IMR-90 (cell line): Measurements from ENCODE around the gene SIPA1L3. TPM values are rescaled to one million over a fixed set of nuclear protein-coding genes. Genes with fewer than 3 reads are reported as not detected.

Experiments
- ATAC-seq: fragments of 200-7000 bp; cut with Tn5 transposase; 2 replicates; pipeline ENCODE4 v1.9.1; 2020; ENCODE audit warnings: low read depth, mild to moderate bottlenecking, moderate library complexity
- BruUV-seq: library from RNA; stranded (reverse); fragments of 400-500 nt; replicated peaks from 2 replicates; lab custom pipeline; 2021; lab: Mats Ljungman, UMichigan
- CTCF ChIA-PET: fragments of 300-600 bp; formaldehyde crosslinking; extraction: SDS; loops from one replicate; lab custom pipeline; 2021; ENCODE audit warnings: antibody characterized with exemption; lab: Yijun Ruan, JAX
- POLR2A ChIA-PET: fragments of 300-600 bp; sonication (Branson Sonifier 250); formaldehyde crosslinking; loops from one replicate; lab custom pipeline; 2022; ENCODE audit warnings: antibody characterized with exemption; ENCODE audit not compliant: unreplicated experiment; lab: Charles Lee
- DNase-seq: peaks from one replicate; pipeline ENCODE4 v3.0.0; 2013
- H2AFZ ChIP-seq: replicated peaks from 2 replicates; pipeline ENCODE3; 2013; ENCODE audit warnings: low read length, mild to moderate bottlenecking; ENCODE audit not compliant: poor library complexity
- H2AK5ac ChIP-seq: 2 replicates; pipeline ENCODE4 v1.6.1; 2013; ENCODE audit warnings: low read depth, low read length, inconsistent platforms
- H2AK9ac ChIP-seq: replicated peaks from 2 replicates; pipeline ENCODE3; 2013; ENCODE audit warnings: mild to moderate bottlenecking, low read depth, low read length, moderate library complexity; ENCODE audit not compliant: poor library complexity
- H2BK120ac ChIP-seq: 2 replicates; pipeline ENCODE4 v1.6.1; 2013; ENCODE audit warnings: low read depth, low read length, inconsistent platforms
- H2BK15ac ChIP-seq: 3 replicates; pipeline ENCODE4 v1.6.1; 2013; ENCODE audit warnings: low read depth, low read length, inconsistent platforms
- H2BK20ac ChIP-seq: 2 replicates; pipeline ENCODE4 v1.6.1; 2013; ENCODE audit warnings: low read depth, mild to moderate bottlenecking, inconsistent platforms, low read length, moderate library complexity
- H2BK5ac ChIP-seq: 2 replicates; pipeline ENCODE4 v1.6.1; 2013; ENCODE audit warnings: mild to moderate bottlenecking, low read depth, low read length, inconsistent platforms; ENCODE audit not compliant: poor library complexity, severe bottlenecking
- H3K14ac ChIP-seq: replicated peaks from 2 replicates; pipeline ENCODE4 v1.6.1; 2013; ENCODE audit warnings: low read depth, low read length, inconsistent platforms
- H3K18ac ChIP-seq: 2 replicates; pipeline ENCODE4 v1.6.1; 2013; ENCODE audit warnings: low read depth, low read length, control low read depth
- H3K23ac ChIP-seq: 2 replicates; pipeline ENCODE4 v1.6.1; 2013; ENCODE audit warnings: low read depth, low read length, inconsistent platforms
- H3K27ac ChIP-seq: 2 replicates; pipeline ENCODE4 v1.5.1; 2013; ENCODE audit warnings: mild to moderate bottlenecking, control low read depth, low read length; ENCODE audit not compliant: insufficient read depth
- H3K27me3 ChIP-seq: 2 replicates; pipeline ENCODE4 v1.6.1; 2013; ENCODE audit warnings: low read length; ENCODE audit not compliant: control insufficient read depth, insufficient read depth
- H3K36me3 ChIP-seq: 2 replicates; pipeline ENCODE4 v1.6.1; 2013; ENCODE audit warnings: low read length, mixed read lengths; ENCODE audit not compliant: control insufficient read depth, insufficient read depth
- H3K4ac ChIP-seq: 2 replicates; pipeline ENCODE4 v1.6.1; 2013; ENCODE audit warnings: low read depth, low read length, inconsistent platforms
- H3K4me1 ChIP-seq: 2 replicates; pipeline ENCODE4 v1.6.1; 2013; ENCODE audit warnings: low read length, mixed read lengths; ENCODE audit not compliant: control insufficient read depth, insufficient read depth
- H3K4me2 ChIP-seq: 2 replicates; pipeline ENCODE4 v1.6.1; 2013; ENCODE audit warnings: low read depth, mild to moderate bottlenecking, control low read depth, low read length, moderate library complexity
- H3K4me3 ChIP-seq: 2 replicates; pipeline ENCODE4 v1.5.1; 2013; ENCODE audit warnings: low read depth, mild to moderate bottlenecking, control low read depth, low read length, moderate library complexity; ENCODE audit not compliant: insufficient read depth
- H3K56ac ChIP-seq: 2 replicates; pipeline ENCODE4 v1.6.1; 2013; ENCODE audit warnings: low read length, inconsistent platforms; ENCODE audit not compliant: insufficient read depth; ENCODE audit errors: extremely low read depth
- H3K79me1 ChIP-seq, 2 experiments: 2 replicates each; pipeline ENCODE4 v1.6.1; 2013; ENCODE audit warnings: low read length in 2 of 2, inconsistent platforms in 1 of 2, low read depth in 1 of 2
- H3K9ac ChIP-seq: 2 replicates; pipeline ENCODE4 v1.6.1; 2013; ENCODE audit warnings: low read depth, low read length, control low read depth
- H3K9me1 ChIP-seq: 2 replicates; pipeline ENCODE4 v1.6.1; 2013; ENCODE audit warnings: low read length, inconsistent platforms; ENCODE audit not compliant: insufficient read depth
- H3K9me3 ChIP-seq: 2 replicates; pipeline ENCODE4 v1.6.1; 2013; ENCODE audit warnings: low read length; ENCODE audit not compliant: control insufficient read depth, insufficient read depth
- H4K20me1 ChIP-seq: 2 replicates; pipeline ENCODE4 v1.6.1; 2013; ENCODE audit warnings: low read length, inconsistent platforms; ENCODE audit not compliant: insufficient read depth
- H4K5ac ChIP-seq: 2 replicates; pipeline ENCODE4 v1.6.1; 2013; ENCODE audit warnings: mild to moderate bottlenecking, low read depth, low read length, control low read depth
- H4K8ac ChIP-seq, 2 experiments: 2 replicates each; pipeline ENCODE4 v1.6.1; 2013; ENCODE audit warnings: low read depth in 2 of 2, low read length in 2 of 2, control low read depth in 1 of 2, inconsistent platforms in 1 of 2
- H4K91ac ChIP-seq: 2 replicates; pipeline ENCODE4 v1.6.1; 2013; ENCODE audit warnings: low read depth, low read length, inconsistent platforms; ENCODE audit not compliant: insufficient read depth
- CEBPB ChIP-seq: IDR thresholded peaks from 2 replicates; pipeline ENCODE4 v1.6.1; 2012; ENCODE audit warnings: low read depth, low read length, improper control_type of control experiment
- CHD1 ChIP-seq: IDR thresholded peaks from 2 replicates; pipeline ENCODE4 v1.6.1; 2012; ENCODE audit warnings: low read depth, low read length, improper control_type of control experiment
- WGBS, 2 experiments: methylation state at CpG; one replicate each; pipeline versions ENCODE4 v1.1.5 to v1.1.7; 2013; ENCODE audit warnings: missing lambda C conversion rate in 2 of 2; ENCODE audit not compliant: insufficient read length in 1 of 2; ENCODE audit errors: extremely low coverage in 2 of 2; 5-methylcytosine and 5-hydroxymethylcytosine counted together
- dilution Hi-C: fragments of 300-500 bp; cut with HindIII; formaldehyde crosslinking; loops from one replicate; pipeline ENCODE4 v1.14.3; 2018; ENCODE audit warnings: low sequenced_read_pairs; ENCODE audit not compliant: unreplicated experiment
- in situ Hi-C: fragments of 300-500 bp; cut with MboI; formaldehyde crosslinking; loops from 3 replicates; pipeline ENCODE4 v1.14.3; 2019; ENCODE audit warnings: low sequenced_read_pairs, inconsistent platforms, mixed read lengths
- intact Hi-C: fragments of 100-400 bp; cut with micrococcal nuclease; formaldehyde crosslinking; loops from 2 replicates; pipeline ENCODE4 v1.10.0; 2022
- polyA plus RNA-seq, 3 experiments: library from polyadenylated mRNA; depleted of rRNA; stranded (reverse); fragments of >200 nt; gene quantifications; 2 replicates each; pipeline ENCODE4 v1.2.3, GENCODE V29; 2012; ENCODE audit warnings: low replicate concordance in 1 of 3
- total RNA-seq: library from RNA; depleted of rRNA; stranded (reverse); fragments of >200 nt; gene quantifications from 2 replicates; pipeline ENCODE4 v1.2.3, GENCODE V29; 2012

Gene SIPA1L3
- total and polyA plus RNA-seq, 2 of the 4 experiments (the other 2 are of a cell fraction) = 4.1 to 9.4 TPM

DNA sequence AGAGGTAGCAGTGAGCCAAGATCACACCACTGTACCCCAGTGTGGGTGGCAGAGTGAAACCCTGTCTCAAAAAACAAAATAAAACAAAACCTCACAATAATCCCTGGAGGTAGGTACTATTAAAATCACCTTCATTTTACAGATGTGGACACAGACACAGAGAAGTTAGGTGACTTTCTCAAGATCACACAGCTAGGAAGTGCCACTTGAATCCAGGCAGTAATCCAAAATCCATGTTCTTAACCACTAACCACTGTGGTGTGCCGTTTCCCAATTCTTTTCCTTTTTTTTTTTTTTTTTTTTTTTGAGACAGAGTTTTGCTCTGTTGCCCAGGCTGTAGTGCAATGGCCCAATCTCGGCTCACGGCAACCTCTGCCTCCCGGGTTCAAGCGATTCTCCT, 340.1 kb downstream of the SIPA1L3 start:
- in situ Hi-C loops (loop anchor here (25.0 kb wide), 1 partner anchor 390 kb away; the partner anchor contains the start of gene ACTN4), dilution Hi-C loops (no loop called here), intact Hi-C loops (no loop called here)
- Histone ChIP-seq H3K27me3 (no peaks in the 10 kb centered on the region), H3K4me1 (peaks cover 17% of the 10 kb centered on the region), H2BK120ac (no peak overlapping the region; the same call in 1 of the 2 replicates), H3K4ac (no peak overlapping the region), H3K79me1 (no peaks in the 10 kb centered on the region), H3K18ac (no peak overlapping the region), H3K23ac (no peak overlapping the region), H4K20me1 (no peaks in the 10 kb centered on the region), H2AK9ac (no peak overlapping the region), H3K36me3 (no peaks in the 10 kb centered on the region), H4K91ac (no peak overlapping the region), H2AFZ (no peak overlapping the region), H4K5ac (no peak overlapping the region), H2BK5ac (no peak overlapping the region), H2BK20ac (no peak overlapping the region), H2AK5ac (peak overlapping the region; percentile 77; the same call in 1 of the 2 replicates), H3K4me2 (no peak overlapping the region), H3K9me3 (no peaks in the 10 kb centered on the region), H3K27ac (no peak overlapping the region), H4K8ac (no peak overlapping the region), H3K4me3 (no peak overlapping the region), H3K9ac (no peak overlapping the region), H3K56ac (no peak overlapping the region), H3K14ac (no peak overlapping the region), H3K9me1 (no peaks in the 10 kb centered on the region), H2BK15ac (peak overlapping the region; percentile 49; the same call in 1 of the 3 replicates)
- TF ChIP-seq CHD1 (no peak), CEBPB (no peak)
- ATAC-seq = no peak
- CTCF ChIA-PET = interaction anchor here (0.6 to 0.7 kb wide), 2 partner anchors 66 to 89 kb away, joined by 3 read pairs; no protein-coding TSS in a partner anchor
- no peak for DNase-seq
- WGBS, 2 experiments = no CpG with 5 or more reads among the region's 5 CpGs
- POLR2A ChIA-PET = no interaction called here
- no TSS peak for BruUV-seq
